ENCODE results near the gene C4orf46.
"Not testable (repeated sequence)": the region's sequence is repeated elsewhere in the genome, so short reads cannot be mapped to it uniquely, and the experiment has no call there.

C4orf46 gene

DNA sequence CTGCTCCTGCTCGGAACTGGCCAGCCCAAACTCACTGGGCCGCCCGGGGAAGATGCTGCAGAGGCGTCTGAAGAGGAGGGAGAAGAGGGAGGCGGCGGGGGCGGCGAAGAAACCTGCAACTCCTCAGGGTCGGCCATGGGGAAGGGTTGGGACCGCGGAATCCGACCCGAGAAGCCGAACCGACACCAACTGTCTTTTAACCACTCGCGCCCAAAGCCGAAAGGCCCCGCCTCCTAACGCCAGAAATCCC, at the start of gene C4orf46:
TSS of gene C4orf46 (minus strand) at position 223 of the 250 bp plus-strand sequence. CDS start at position 137, 86 bp downstream.
- no peak for DNase-seq

DNA sequence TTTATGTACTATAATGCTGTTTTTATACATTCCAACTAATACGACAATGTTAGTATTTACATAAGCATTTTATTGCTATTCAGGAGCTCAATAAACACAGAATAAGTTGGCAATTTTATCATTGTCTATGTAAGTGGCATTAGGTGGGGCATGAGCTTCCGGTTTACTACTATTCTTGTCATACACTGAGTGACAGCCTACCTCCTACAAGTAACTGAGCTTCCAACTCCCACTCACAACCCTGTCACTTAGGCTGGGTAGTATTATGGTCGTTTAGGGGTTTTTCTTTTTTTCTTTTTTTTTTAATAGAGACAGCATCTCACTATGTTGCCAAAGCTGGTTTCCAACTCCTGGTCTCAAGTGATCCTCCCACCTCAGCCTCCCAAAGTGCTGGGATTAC, 44.1 kb upstream of the C4orf46 start:
- no peak for DNase-seq

DNA sequence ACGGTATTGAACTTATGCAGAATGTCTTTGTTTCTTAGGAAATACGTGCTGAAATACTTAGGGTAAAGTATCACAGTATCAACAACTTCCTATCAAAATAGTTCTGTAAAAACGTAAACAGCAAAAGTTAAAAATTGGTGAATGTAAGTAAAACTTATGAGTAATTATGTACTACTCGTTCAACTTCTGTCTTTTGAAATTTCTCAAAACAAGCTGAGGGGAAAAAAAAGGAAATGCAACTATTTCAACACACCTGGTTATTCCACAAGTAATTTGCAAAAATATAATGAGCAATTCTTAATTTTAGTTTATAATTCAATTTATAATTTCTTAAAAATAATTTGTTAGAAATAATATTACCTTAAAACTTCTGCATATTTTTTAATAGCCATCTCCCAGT, 43.2 kb upstream of the C4orf46 start:
- DNase-seq: no peak

DNA sequence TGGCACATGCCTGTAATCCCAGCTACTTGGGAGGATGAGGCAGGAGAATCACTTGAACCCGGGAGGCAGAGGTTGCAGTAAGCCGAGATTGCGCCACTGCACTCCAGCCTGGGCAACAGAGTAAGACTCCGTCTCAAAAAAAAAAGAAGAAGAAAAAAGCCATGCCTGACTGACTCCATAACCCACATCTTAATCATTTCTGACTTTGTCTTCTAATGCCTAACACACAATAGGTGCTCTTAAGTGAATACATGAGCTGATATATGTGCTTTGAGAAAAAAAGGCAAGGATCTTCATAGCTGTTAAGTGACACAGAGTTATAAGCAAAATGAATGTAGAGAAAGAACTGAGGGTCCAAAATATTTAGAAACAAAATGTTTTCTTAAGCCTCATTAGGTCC, 40.9 kb upstream of the C4orf46 start:
- DNase-seq: not testable (repeated sequence)

DNA sequence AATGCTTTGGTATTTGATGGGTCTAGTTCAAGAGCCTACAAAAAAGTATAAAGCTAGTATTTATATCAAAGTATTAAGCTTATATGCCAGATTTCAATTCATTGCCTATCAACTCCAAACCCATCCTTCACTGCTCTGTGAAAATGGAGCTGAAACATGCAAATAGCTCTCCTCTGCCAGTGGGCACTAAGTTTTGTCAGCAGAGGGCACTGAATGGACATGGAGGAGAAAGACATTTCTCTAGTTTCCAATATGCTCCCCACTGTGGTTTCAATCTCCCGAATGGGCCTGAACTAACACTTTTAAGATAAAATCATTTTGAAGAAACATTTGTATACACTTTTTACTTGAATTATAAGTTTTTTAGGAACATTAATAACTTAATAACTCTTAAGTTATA, 39.1 kb upstream of the C4orf46 start:
- DNase-seq: no peak

DNA sequence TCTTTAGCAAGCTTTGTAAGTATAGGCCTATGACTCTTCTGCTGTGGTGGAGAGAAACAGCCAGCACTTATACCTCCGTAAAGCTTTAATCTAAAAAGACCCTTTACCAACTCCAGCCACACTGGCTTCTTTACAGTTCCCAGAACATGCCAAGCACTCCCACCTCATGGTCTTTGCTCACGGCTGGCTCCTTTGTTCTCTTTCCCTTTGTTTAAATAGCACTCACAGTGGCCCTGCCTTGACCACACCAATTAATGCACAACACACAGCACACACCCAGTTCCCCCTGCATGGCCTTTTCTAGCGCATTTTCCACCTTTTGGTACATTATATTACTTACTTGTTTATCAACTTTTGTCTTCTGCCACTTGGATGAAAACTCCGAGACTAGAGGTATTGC, 32.6 kb upstream of the C4orf46 start:
- no peak for DNase-seq

DNA sequence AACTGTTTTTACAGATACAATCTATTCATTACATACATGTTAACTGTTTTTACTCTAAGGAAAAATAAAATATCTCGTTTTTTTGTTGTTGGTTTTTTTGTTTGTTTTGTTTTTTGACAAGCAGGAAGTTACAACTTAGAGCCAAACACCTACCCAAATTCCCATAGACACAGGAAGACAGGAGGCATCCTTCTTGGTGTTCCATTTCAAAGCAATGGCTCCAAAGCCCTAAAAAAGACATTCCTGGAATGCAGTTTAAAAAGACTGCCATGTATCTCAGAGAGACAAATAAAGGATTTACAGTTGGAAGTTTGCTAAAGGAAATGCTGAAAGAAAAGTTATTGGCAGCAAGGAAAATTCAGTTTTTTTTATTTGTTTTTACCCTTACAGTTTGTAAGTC, 17.1 kb upstream of the C4orf46 start:
- no peak for DNase-seq

DNA sequence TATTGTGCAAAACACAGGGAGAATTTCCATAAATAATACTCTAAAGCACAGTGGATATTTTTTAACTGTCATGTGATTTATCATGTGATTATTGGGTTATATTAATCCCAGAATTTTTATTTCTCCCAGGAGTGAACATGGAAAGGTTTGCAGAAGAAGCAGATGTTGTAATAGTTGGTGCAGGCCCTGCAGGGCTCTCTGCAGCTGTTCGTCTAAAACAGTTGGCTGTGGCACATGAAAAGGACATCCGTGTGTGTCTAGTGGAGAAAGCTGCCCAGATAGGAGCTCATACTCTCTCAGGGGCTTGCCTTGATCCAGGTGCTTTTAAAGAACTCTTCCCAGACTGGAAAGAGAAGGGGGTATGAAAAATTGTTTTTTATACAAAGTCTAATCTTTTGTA, 10.4 kb upstream of the C4orf46 start:
- no peak for DNase-seq

DNA sequence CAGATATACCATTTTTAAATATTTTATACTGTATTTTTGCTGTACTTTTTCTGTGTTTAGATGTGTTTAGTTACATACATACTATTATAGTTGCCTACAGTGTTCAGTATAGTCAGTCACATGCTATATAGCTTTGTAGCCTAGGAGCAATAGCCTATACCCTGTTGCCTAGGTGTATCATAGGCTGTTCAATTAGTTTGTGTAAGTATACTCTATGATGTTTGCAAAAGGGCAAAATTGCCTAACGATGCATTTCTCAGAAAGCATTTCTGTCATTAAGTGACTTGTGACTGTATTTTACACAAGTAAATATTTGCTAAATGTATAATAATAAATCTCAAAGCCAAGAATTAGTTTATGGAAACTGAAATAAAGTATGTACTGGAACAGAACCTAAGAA, 9.9 kb upstream of the C4orf46 start:
- DNase-seq: no peak

DNA sequence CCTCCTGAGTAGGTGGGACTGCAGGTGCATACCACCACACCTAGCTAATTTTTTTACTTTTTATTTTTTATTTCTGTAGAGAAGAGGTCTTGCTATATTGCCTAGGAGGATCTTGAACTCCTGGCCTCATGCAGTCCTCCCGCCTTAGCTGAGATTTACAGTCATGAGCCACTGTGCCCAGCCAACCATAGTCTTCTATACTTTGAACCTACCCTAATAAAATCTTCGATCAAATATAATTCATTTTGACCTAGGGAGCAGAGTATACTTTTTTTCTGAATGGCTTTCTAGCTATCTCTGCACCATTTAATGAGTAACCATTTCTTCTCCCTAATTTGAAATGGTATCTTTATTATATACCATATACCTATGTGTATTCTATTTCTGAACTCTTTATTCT, 7.1 kb upstream of the C4orf46 start:
- DNase-seq: no peak

DNA sequence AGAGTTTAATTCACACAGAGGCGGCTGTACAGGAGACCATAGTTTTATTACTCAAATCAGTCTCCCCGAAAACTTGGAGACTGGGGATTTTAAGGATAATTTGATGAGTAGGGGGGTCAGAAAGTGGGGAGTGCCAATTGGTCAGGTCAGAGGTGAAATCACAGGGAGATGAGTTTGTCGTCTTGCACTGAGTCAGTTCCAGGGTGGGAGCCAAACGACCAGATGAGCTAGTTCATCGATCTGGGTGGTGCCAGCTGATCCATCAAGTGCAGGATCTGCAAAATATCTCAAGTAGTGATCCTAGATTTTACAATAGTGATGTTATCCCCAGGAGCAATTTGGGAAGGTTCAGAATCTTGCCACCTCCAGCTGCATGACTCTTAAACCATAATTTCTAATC, 4.4 kb upstream of the C4orf46 start:
- DNase-seq: no peak

DNA sequence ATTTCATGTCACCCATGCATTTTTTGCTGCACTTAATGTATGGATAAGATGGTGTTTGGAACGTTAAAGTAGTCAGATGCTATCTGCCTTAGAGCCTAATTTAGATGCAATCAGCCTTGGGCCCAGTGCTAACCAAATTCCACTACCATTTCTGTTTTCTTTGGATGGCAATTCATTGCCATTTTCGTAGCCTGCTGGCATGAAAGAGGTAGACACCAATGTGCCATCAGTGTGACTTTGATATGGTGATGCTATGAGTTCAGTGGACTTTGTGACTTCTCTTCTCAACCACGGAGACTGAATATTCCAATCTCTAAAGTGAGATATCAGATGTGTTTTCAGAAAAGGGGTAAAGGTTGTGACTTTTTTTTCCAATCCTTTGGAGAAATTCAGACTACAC, 1.9 kb upstream of the C4orf46 start:
- DNase-seq: no peak

DNA sequence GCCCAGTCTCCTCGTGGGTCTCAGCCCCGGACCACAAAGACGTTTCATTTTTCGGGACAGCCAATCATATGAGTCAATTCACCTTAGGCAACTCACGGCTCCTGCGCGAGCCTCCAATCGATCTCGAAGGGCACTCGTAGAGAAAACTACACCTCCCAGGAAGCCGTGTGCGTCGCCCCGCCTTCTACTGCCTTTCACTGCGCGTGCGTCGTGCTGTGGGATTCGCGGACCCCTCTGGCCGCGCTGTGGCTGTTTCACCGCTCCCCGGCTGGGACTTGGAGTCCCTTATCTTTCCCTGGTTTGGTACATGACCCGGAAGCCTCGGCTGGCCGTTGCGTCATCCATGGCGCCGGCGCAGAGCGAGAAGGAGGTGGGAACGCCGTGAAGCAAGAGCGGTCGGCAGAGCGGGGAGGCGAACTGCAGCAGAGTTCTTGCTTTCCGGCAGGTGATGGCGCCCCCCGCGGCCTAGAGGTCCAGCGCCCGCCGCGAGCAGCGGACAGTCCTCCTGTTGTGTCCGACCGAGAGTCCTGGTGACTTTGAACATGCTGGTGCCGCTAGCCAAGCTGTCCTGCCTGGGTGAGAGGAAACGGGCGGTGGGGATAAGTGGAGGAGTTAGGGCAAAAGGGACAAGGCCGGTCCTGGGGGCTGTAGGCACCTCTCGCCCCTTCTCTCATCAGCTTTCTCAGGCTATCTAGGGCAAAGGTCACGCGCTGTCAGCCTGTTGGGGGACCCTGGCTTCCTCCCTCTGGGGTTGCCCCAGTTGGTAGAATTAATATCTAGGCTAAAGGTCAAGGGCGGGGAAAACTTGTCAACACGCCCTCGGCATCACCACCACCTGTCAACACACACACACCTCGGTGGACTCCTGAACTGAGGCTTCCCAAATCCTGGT, 474 bp upstream of the C4orf46 start, which contains the start of gene ETFDH:
TSS of gene ETFDH (plus strand) at position 382 of the 892 bp plus-strand sequence. CDS start at position 543, 161 bp downstream.
- DNase-seq: peak; percentile 99

DNA sequence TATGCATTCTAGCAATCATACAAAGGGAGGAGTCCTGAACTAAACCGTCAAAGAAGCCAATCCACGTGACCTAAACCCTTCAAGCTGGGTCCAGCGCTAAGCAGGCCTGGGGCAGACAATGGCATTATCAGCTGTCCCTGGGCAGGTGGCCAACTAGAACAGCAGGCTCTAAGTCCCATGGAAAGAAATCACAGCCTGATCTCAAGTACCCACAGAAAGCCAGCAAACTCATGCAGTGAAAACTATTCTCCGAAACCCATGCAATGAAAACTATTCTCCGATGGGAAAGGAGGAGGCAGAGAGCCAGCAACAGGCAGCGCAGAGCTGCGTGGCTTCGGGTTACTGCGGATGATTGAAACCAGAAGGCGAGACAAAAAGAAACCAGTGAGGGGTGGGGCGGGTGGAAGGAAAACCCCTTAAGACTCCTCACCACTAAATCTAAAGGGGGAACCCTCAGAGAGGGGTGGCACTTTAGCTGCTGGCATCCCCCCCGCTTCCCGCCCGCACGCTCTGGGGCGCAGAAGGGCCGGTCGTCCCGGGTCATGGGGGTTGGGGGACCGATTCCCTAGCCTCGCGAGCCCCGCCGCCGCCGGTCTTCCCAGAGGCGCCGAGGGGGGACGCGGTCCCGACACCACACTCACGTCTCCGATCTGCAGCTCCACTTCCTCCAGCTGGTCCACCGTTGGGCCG, 567 bp downstream of the C4orf46 start:
- peak; percentile 67 for DNase-seq

DNA sequence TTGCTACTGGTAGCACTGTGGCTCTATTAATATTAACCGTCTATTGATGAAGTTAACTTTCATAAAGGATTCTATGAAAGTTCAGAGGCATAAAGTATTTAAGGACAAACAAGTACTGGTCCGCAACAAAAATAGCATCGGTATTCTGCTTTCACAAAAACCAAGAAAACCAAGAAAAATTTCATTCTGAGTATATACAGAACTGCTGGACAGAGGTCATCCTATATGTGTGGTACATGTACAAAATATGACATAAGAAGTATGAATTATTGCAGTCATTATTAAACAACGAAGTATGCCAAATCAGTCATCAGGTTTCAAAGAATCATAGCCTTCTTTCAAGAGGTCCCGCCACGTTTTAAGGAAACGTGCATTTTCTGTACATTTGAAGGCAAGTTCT, 2.4 kb downstream of the C4orf46 start:
- no peak for DNase-seq

DNA sequence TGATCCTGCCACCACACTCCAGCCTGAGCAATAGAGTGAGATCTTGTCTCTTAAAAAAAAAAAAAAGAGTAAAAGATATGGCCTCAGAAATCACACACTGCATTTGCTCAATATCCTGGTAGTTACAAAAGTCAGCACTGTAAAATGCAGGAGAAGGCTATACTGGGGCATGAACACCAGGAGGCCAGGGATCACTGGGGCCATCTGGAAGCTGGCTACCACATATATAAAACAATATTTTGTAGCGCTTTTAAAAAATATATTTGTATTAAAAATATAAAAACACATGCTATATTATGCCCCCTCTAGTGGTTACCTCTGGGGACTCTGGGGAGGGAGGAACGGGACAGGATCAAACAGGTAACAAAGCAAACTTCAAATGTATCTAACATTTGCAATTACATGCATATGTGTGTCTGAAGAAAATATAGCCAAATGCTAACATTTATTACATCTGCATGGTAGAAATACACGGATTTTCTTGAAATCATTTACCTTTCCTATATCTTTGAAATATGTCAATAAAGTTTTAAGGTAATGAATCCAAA, 4.0 kb downstream of the C4orf46 start:
- peak; percentile 31 for DNase-seq

DNA sequence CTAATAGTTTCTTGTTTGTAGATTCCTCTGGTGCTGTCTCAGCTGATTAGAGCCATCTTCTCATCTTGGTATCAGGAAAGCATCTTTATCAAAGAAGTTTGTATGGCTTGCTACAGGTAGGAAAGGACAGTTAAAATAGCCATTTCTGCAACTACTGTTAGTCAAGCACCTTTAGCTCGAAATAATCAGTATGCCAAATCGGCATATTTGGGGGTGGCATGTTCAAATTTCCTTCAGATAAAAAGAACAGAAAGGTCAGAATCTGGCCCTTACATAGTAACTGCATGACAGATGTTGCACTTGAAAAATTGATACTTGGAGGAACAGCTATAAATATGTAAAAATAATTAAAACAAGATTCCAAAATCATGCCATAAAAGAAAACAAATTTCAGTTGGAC, 4.8 kb downstream of the C4orf46 start:
- DNase-seq: no peak

DNA sequence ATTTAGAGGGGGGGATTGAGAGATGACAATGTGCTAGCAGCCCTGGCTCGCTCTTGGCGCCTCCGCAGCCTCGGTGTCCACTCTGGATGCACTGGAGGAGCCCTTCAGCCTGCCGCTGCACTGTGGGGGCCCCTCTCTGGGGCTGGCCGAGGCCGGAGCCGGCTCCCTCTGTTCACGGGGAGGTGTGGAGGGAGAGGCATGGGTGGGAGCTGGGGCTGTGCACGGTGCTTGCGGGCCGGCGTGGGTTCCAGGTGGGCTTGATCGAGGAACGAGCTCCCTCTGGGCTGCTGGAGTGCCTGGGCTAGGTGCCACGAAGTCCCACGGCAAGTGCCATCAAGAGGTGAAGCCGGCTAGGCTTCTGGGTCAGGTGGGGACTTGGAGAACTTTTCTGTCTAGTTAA, 6.9 kb downstream of the C4orf46 start:
- no peak for DNase-seq

DNA sequence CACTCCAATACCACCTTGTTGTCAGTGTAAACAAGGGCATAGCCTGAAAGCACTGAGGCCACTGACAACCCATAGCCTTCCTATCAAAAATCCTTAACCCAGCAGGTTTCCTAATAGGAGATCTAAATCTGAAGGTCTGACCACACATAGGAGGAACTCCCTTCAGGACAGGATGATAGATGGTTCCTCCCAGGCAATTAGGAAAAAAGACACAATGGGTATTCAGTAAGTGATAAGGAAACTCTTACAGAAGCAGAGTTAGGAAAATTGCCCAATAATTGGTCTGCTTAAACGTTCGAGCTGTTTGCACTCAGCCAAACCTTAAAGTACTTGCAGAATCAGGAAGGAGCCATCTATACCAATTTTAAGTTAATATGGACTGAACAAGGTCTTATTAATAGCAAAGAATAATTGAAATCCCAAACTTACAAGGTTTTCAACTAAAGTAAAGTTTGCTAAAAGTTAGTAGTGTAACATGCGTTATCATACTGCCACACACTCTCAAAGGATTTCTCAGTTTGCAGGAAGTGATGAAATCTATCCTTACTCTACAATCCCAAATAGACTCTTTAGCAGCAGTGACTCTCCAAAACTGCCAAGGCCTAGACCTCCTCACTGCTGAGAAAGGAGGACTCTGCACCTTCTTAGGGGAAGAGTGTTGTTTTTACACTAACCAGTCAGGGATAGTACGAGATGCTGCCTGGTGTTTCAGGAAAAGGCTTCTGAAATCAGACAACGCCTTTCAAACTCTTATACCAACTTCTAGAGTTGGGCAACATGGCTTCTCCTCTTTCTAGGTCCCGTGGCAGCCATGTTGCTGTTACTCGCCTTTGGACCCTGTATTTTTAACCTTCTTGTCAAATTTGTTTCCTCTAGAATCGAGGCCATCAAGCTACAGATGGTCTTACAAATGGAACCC, 7.7 kb downstream of the C4orf46 start:
- not testable (repeated sequence) for DNase-seq

DNA sequence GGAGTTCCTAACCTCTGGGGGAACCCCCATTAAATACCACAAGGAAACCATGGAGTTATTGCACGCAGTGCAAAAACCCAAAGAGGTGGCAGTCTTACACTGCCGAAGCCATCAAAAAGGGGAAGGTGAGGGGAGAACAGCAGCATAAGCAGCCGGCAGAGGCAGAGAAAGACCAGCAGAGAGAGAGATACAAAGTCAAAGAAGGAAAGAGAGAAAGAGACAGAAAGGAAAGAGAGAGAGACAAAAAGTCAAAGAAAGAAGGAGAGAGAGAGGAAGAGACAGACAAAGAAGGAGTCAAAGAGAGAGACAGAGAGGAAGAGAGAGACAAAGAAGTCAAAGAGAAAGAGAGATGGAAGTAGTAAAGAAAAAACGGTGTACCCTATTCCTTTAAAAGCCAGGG, 8.4 kb downstream of the C4orf46 start:
- DNase-seq: not testable (repeated sequence)

DNA sequence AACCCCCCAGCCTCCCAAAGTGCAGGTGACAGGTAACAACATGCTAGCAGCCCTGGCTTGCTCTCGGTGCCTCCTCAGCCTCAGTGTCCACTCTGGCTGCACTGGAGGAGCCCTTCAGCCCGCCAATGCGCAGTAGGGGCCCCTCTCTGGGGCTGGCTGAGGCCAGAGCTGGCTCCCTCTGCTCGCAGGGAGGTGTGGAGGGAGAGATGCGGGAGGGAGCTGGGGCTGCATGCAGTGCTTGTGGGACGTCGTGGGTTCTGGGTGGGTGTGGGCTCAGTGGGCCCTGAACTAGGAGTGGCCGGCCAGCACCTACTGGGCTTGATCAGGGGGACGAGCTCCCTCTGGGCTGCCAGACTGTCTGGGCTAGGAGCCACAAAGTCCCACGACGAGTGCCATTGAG, 14.4 kb downstream of the C4orf46 start:
- no peak for DNase-seq

DNA sequence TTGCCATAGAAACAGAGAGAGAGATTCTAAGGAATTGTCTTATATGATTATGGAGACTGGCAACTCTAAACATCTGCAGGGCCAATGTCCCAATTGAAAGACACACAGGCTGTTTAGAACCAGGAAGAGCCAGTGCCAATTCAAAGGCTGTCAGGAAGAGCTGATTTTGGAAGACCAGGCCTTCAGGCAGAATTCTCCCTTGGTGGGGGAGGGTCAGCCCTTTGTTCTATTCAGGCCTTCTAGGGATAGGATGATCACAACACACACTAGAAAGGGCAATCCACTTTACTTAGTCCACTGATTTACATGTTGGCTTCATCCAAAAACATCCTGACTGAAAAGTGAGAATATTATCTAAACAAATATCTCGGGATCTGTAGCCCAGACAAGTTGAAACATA, 15.2 kb downstream of the C4orf46 start:
- no peak for DNase-seq

DNA sequence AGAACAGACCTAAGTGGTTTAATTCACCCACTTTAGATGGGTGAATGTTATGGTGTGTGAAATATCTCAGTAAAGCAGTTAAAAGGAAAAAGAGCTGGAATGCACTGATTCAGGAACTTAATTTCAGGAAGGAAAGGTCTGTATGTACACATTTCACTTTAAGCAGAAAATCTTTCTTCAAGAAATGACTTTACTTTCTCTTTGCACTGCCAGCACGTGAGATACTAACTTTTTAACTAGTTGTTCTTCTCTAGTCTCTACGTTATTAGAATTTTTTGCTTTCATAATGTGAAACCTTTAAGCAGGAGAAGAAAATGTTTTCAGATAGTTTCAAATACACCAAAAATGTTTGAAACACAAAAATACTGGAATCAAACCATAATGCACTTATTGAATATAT, 18.8 kb downstream of the C4orf46 start:
- no peak for DNase-seq

All from activated naive CD4-positive, alpha-beta T cell treated with Interleukin-2 at 50 U/mL for 16 hours (primary cell).